Inflammatory macrophage (primary cell): Measurements from ENCODE around the gene ZNF780A.
"Not testable (repeated sequence)": the region's sequence is repeated elsewhere in the genome, so short reads cannot be mapped to it uniquely, and the experiment has no call there.

Experiments used
- DNase-seq, 2 donors: peaks; one replicate each; pipeline ENCODE4 v3.0.0-alpha.2; 2020 to 2022

The ZNF780A gene

DNA sequence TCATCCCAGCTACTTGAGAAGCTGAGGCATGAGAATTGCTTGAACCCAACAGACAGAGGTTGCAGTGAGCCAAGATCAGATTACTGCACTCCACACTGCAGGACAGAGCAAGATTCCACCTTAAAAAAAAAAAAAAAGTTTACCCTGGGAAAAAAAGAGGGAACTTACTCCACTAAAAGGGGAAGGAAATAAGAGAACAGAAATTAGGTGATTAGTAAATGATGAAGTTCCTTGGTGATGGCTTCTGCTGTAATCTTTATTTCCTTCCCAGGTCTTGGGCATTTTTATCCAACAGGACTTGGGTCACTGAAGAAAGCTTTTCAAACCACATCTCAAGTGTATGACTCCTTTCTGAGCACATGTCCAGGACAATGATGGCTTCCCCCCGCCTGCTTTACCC, 9.3 kb downstream of the ZNF780A start:
- peak; percentile 19 to 65 for DNase-seq

- no peak for DNase-seq
These were observed 10.5 kb downstream of the ZNF780A start for GRCh38 chr19:40080289-40080688.

GRCh38 chr19:40078377-40078776, 12.4 kb downstream of the ZNF780A start:
- peak in 1 of 2 donors; percentile 18 for DNase-seq

GRCh38 chr19:40070058-40070457, 20.7 kb downstream of the ZNF780A start:
- no peak for DNase-seq

DNA sequence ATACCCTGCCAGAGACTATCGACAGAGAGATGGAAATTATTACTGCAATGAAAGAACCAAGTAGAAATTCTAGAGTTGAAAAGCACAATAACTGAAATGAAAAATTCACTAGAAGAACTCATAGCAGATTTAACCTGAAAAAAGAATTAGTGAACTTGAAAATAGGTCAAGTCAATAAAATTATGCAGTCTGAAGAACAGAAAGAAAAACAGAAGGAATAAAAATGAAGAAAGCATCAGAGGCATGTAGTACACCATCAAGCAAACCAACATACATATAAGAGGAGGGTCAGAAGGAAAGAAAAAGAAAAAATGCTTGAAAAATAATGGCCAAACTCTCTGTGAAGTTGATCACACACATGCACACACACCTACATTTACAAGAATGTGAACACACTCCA, 31.1 kb downstream of the ZNF780A start:
- no peak for DNase-seq

- no peak for DNase-seq
These were observed 33.6 kb downstream of the ZNF780A start for GRCh38 chr19:40057166-40057565.

GRCh38 chr19:40056505-40056904, 34.2 kb downstream of the ZNF780A start:
- DNase-seq, result peak; percentile 1 to 22

DNA sequence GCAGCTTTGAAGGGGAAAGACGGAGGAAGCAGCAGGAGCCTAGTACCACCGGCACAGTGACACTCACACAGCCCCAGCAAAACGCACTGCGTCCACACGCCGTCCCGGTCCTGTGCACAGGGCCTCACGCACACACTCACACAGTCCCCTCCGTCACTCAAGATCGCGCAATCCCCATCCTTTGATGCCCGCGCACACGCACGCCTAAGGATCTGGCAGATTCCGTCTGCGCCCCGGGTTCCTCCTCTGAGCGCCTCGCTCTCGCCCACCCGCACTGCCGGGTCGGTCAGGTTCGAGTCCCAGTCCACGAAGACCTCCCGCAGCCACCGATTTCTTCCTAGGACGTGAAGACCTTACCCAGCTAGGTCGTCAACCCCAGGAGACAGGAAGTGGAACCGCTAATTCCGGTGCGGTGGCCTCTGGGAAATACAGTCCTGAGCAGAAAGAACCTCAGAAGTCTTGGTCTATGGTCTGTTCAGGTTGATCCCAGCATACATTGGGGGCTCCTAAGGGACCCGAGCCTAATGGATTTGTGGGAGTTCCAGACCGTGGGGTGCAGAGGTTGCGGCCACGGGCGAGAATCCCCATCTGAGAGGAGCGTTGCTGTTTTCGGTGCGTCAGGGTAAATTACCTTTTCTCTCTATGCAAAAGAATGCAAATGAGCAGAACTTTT, 34.8 kb downstream of the ZNF780A start, which contains the start of gene ZNF780B:
TSS of gene ZNF780B (minus strand) at position 400 of the 673 bp plus-strand sequence. CDS start 5,899 bp downstream, outside the sequence.
- DNase-seq, result peak; percentile 58 to 64

GRCh38 chr19:40055049-40055448, 35.7 kb downstream of the ZNF780A start:
- no peak for DNase-seq

- no peak for DNase-seq
These were observed 36.1 kb downstream of the ZNF780A start for GRCh38 chr19:40054632-40055031.

GRCh38 chr19:40053491-40053890, 37.3 kb downstream of the ZNF780A start:
- no peak for DNase-seq

GRCh38 chr19:40041718-40042117, 49.0 kb downstream of the ZNF780A start:
- DNase-seq, result not testable (repeated sequence)

DNA sequence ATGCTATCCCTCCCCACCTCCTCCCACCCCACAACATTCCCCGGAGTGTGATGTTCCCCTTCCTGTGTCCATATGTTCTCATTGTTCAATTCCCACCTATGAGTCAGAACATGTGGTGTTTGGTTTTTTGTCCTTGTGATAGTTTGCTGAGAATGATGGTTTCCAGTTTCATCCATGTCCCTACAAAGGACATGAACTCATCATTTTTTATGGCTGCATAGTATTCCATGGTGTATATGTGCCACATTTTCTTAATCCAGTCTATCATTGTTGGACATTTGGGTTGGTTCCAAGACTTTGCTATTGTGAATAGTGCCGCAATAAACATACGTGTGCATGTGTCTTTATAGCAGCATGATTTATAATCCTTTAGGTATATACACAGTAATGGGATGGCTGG, 52.7 kb downstream of the ZNF780A start:
- DNase-seq, result not testable (repeated sequence)

GRCh38 chr19:40035996-40036395, 54.7 kb downstream of the ZNF780A start:
- DNase-seq, result no peak

GRCh38 chr19:40033989-40034560, 56.7 kb downstream of the ZNF780A start:
- DNase-seq, result no peak

DNA sequence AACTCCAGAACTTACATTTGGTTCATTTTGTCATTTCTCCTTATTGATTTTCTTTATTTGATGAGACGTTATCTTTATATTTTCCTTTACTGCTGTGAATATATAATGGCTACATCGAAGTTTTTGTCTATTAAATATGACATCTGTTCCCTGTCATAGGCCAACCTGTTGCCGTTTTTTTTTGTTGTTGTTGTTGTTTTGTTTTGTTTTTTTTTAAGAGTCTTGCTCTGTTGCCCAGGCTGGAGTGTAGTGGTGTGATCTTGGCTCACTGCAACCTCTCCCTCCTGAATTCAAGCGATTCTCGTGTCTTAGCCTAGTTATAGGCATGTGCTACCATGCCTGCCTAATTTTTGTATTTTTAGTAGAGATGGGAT, 64.2 kb downstream of the ZNF780A start:
- DNase-seq, result no peak

DNA sequence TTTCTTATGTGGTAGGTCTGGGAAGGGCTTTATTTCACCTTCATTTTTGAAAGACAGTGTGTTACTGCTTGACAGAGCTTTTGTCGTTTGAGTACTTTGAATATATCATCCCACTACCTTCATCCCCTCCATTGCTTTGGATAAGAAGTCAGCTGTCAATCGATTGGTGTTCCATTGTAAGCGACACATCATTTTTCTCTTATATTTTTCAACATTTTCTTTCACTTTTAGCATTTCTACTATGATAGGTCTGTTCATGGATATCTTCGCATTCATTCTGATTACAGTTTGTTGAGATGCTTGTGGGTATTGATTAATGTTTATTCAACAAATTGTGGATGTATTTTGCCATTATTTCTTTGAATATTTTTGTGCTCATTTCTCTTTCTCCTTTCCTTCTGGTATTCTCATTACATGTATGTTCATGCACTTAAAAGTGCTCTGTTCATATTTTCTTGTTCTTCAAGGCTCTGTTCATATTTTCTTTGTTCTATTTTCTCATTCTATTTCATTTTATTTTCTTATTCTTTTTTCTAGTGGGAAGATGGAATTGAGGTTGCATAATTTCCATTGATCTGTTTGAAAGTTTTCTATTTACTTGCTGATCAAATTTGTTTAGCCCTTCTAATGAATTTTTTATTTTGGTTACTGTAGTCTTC, 64.7 kb downstream of the ZNF780A start:
- no peak for DNase-seq

DNA sequence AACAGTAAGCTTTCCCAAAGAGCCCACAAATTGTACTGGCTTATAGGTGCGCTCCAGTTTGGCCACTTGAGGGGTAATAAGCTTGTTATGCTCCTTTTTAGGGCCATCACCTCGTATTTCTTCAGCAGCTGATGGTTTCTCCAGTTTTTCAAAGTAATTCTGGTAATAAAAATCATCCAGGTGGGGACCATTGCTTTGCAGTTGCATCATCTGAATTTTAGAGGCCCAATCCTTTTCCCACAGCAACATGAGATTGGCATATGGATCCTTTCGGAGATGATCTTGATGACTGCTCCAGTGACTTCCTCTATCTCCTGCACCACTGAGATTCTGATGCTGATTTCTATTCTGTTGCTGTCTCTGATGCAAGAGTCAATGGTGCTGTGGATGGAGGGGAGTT, 66.8 kb downstream of the ZNF780A start:
- no peak for DNase-seq
